GM15510 (cell line): ENCODE measurements around the gene MYH15.

Source experiments
- POLR2A ChIP-seq: IDR thresholded peaks from 3 replicates; pipeline ENCODE4 v1.6.1; 2011; ENCODE audit warnings: borderline replicate concordance; ENCODE audit not compliant: insufficient read length; ENCODE audit errors: extremely low read depth

The MYH15 gene

GRCh38 chr3:108461661-108462111 lies 48.7 kb downstream of the MYH15 start:
- no peak for TF ChIP-seq POLR2A

- TF ChIP-seq POLR2A = no peak
These were observed 51.2 kb downstream of the MYH15 start for GRCh38 chr3:108459225-108459624.

- no peak for TF ChIP-seq POLR2A
These were observed 55.1 kb downstream of the MYH15 start for GRCh38 chr3:108455212-108455705.

GRCh38 chr3:108453565-108453964 lies 56.8 kb downstream of the MYH15 start:
- TF ChIP-seq POLR2A = no peak

- TF ChIP-seq POLR2A = no peak
These were observed 60.0 kb downstream of the MYH15 start for GRCh38 chr3:108450444-108450843.

GRCh38 chr3:108448593-108448992 lies 61.8 kb downstream of the MYH15 start:
- no peak for TF ChIP-seq POLR2A

GRCh38 chr3:108447096-108447847 lies 63.1 kb downstream of the MYH15 start:
- no peak for TF ChIP-seq POLR2A

GRCh38 chr3:108442281-108442680 lies 68.1 kb downstream of the MYH15 start:
- TF ChIP-seq POLR2A = no peak

GRCh38 chr3:108441518-108441917 lies 68.9 kb downstream of the MYH15 start:
- TF ChIP-seq POLR2A = no peak

GRCh38 chr3:108441071-108441507 lies 69.3 kb downstream of the MYH15 start:
- no peak for TF ChIP-seq POLR2A

GRCh38 chr3:108438542-108438941 lies 71.9 kb downstream of the MYH15 start:
- no peak for TF ChIP-seq POLR2A

- TF ChIP-seq POLR2A = no peak
These were observed 73.0 kb downstream of the MYH15 start for GRCh38 chr3:108437439-108437838.

- no peak for TF ChIP-seq POLR2A
These were observed 76.5 kb downstream of the MYH15 start for GRCh38 chr3:108433928-108434327.

GRCh38 chr3:108432431-108432830 lies 78.0 kb downstream of the MYH15 start:
- TF ChIP-seq POLR2A = no peak

GRCh38 chr3:108430540-108430939 lies 79.9 kb downstream of the MYH15 start:
- no peak for TF ChIP-seq POLR2A

GRCh38 chr3:108428586-108428985 lies 81.8 kb downstream of the MYH15 start:
- TF ChIP-seq POLR2A = no peak
